Activated naive CD8-positive, alpha-beta T cell treated with anti-CD3 and anti-CD28 coated beads, Interleukin-2, amount 50 U/mL, for 16 hours (primary cell): Measurements from ENCODE around the gene KIF17.

Experiments
- DNase-seq: peaks from one replicate; pipeline ENCODE4 v3.0.0-alpha.2; 2020; ENCODE audit warnings: low read depth, low spot score

KIF17 gene

GRCh38 chr1:20661207-20662109 is 56.3 kb downstream of the KIF17 start, which contains the start of gene DDOST:
TSS of gene DDOST (minus strand) at chr1:20661369. CDS start at chr1:20661350, 19 bp downstream.
- peak; percentile 88 for DNase-seq

- DNase-seq: no peak
Measured at GRCh38 chr1:20660847-20661206, 57.0 kb downstream of the KIF17 start.

- DNase-seq: no peak
Measured at GRCh38 chr1:20660363-20660762, 57.4 kb downstream of the KIF17 start.

- no peak for DNase-seq
Measured at GRCh38 chr1:20658166-20658915, 59.5 kb downstream of the KIF17 start.

- no peak for DNase-seq
Measured at GRCh38 chr1:20657024-20657423, 60.8 kb downstream of the KIF17 start.

GRCh38 chr1:20654104-20654690 is 63.6 kb downstream of the KIF17 start:
- no peak for DNase-seq

GRCh38 chr1:20652300-20652699 is 65.5 kb downstream of the KIF17 start:
- DNase-seq: no peak

- no peak for DNase-seq
Measured at GRCh38 chr1:20648946-20649345, 68.9 kb downstream of the KIF17 start.

- no peak for DNase-seq
Measured at GRCh38 chr1:20648438-20648837, 69.4 kb downstream of the KIF17 start.

GRCh38 chr1:20645414-20645813 is 72.4 kb downstream of the KIF17 start:
- DNase-seq: no peak

- DNase-seq: no peak
Measured at GRCh38 chr1:20644416-20644815, 73.4 kb downstream of the KIF17 start.

- DNase-seq: no peak
Measured at GRCh38 chr1:20643080-20643479, 74.7 kb downstream of the KIF17 start.

- DNase-seq: no peak
Measured at GRCh38 chr1:20641975-20642374, 75.8 kb downstream of the KIF17 start.

- DNase-seq: no peak
Measured at GRCh38 chr1:20640183-20640597, 77.6 kb downstream of the KIF17 start.

GRCh38 chr1:20636785-20637347 is 80.9 kb downstream of the KIF17 start:
- DNase-seq: no peak

GRCh38 chr1:20634594-20635084 is 83.2 kb downstream of the KIF17 start:
- no peak for DNase-seq

GRCh38 chr1:20634065-20634593 is 83.7 kb downstream of the KIF17 start:
- DNase-seq: no peak

- DNase-seq: peak; percentile 60
Measured at GRCh38 chr1:20633190-20634064, 84.4 kb downstream of the KIF17 start, which contains the start of gene PINK1. TSS of gene PINK1 (plus strand) at chr1:20633458. CDS start at chr1:20633549, 91 bp downstream.

- no peak for DNase-seq
Measured at GRCh38 chr1:20632386-20632785, 85.4 kb downstream of the KIF17 start.

- no peak for DNase-seq
Measured at GRCh38 chr1:20630729-20631128, 87.1 kb downstream of the KIF17 start.
